C4-2B (cell line): ENCODE data around the gene NACC2.

Experiments
- H3K27ac ChIP-seq: fragments of 450-650 bp; 2 replicates; pipeline ENCODE4 v1.5.1; 2017
- CTCF ChIP-seq: fragments of 450-650 bp; conservative IDR thresholded peaks from 2 replicates; pipeline ENCODE4 v1.5.1; 2017; ENCODE audit warnings: mild to moderate bottlenecking
- ZFX ChIP-seq: fragments of 450-650 bp; IDR thresholded peaks from 2 replicates; pipeline ENCODE4 v1.6.1; 2017

Gene NACC2

GRCh38 chr9:136124976-136125692 is 30.0 kb upstream of the NACC2 start:
- no peak for TF ChIP-seq CTCF
- TF ChIP-seq ZFX: no peak
- H3K27ac ChIP-seq: no peak overlapping the region

- H3K27ac ChIP-seq: no peak overlapping the region
- TF ChIP-seq ZFX (no peak), CTCF (peak; percentile 99)
Observed at GRCh38 chr9:136122425-136123383, 27.6 kb upstream of the NACC2 start.

- TF ChIP-seq ZFX: no peak
- TF ChIP-seq CTCF: no peak
- H3K27ac ChIP-seq: no peak overlapping the region
Observed at GRCh38 chr9:136121801-136122200, 26.7 kb upstream of the NACC2 start.

- no peak overlapping the region for H3K27ac ChIP-seq
- TF ChIP-seq CTCF (no peak), ZFX (no peak)
Observed at GRCh38 chr9:136120438-136120844, 25.4 kb upstream of the NACC2 start.

DNA sequence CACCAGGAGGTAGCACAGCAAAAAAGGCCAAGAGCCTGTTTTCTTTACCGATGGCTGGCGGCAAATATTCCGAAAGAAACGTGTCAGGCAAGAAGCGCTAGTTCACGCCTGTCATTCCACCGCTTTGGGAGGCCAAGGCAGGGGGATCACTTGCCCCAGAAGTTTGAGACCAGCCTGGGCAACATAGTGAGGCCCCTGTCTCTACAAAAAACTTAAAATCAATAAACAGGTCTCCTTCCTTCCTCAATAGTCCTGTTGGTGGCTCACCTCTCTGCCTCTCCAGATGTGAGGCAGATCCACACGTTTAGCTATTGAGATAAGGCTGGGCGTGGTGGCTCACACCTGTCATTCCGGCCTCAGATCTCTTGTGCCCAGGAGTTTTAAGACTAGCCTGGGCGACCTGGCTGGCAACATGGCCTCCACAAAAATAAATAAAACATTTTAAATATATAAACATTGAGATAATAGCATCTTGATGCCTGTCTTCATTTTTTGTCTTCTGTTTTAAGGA is 24.8 kb upstream of the NACC2 start:
- TF ChIP-seq CTCF: no peak
- no peak for TF ChIP-seq ZFX
- H3K27ac ChIP-seq: peak overlapping the region; percentile 98

- peak overlapping the region; percentile 98 for H3K27ac ChIP-seq
- no peak for TF ChIP-seq ZFX
- TF ChIP-seq CTCF: no peak
Observed at GRCh38 chr9:136119061-136119882, 24.2 kb upstream of the NACC2 start.
